Measurements from ENCODE around the gene ZNF423. TPM values are rescaled to one million over a fixed set of nuclear protein-coding genes. Genes with fewer than 3 reads are reported as not detected.
A peak's percentile ranks its signal among the peaks of the same experiment; 100 is the strongest.

The ZNF423 gene
- total RNA-seq, 1 donor from 2014 or later, result 10.6 TPM

- H3K4me3 ChIP-seq (ENCODE audit: insufficient read depth, low read depth, low read length), result no peak overlapping the region
- TF ChIP-seq EZH2 (IDR thresholded peaks at IDR 0.05; ENCODE audit: insufficient read depth, low read length), result no peak
- TF ChIP-seq, protein P1, sequence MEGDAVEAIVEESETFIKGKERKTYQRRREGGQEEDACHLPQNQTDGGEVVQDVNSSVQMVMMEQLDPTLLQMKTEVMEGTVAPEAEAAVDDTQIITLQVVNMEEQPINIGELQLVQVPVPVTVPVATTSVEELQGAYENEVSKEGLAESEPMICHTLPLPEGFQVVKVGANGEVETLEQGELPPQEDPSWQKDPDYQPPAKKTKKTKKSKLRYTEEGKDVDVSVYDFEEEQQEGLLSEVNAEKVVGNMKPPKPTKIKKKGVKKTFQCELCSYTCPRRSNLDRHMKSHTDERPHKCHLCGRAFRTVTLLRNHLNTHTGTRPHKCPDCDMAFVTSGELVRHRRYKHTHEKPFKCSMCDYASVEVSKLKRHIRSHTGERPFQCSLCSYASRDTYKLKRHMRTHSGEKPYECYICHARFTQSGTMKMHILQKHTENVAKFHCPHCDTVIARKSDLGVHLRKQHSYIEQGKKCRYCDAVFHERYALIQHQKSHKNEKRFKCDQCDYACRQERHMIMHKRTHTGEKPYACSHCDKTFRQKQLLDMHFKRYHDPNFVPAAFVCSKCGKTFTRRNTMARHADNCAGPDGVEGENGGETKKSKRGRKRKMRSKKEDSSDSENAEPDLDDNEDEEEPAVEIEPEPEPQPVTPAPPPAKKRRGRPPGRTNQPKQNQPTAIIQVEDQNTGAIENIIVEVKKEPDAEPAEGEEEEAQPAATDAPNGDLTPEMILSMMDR (IDR thresholded peaks at IDR 0.05; ENCODE audit: insufficient read depth, low read depth, low read length), result no peak
- no peak overlapping the region for H3K27ac Mint-ChIP-seq (ENCODE audit: unreplicated experiment)
- H3K4me3 Mint-ChIP-seq (ENCODE audit: unreplicated experiment), result no peak overlapping the region
- H3K79me2 ChIP-seq (ENCODE audit: insufficient read depth, low read length), result no peaks in the 10 kb centered on the region
- H4K20me1 ChIP-seq (ENCODE audit: insufficient read depth, low read length), result no peaks in the 10 kb centered on the region
- FAIRE-seq (peak; percentile 23), DNase-seq (ENCODE audit: low read depth) (no peak)
- H3K4me1 Mint-ChIP-seq (ENCODE audit: low read depth, unreplicated experiment), result no peaks in the 10 kb centered on the region
- H3K9me3 ChIP-seq (ENCODE audit: insufficient read depth, low read depth, low read length), result no peaks in the 10 kb centered on the region
- no peaks in the 10 kb centered on the region for H3K36me3 ChIP-seq (ENCODE audit: insufficient read depth, low read length)
- H3K27me3 Mint-ChIP-seq (ENCODE audit: low read depth, unreplicated experiment), result peaks cover 2% of the 10 kb centered on the region
- H3K27me3 ChIP-seq (ENCODE audit: insufficient read depth, low read length), result no peaks in the 10 kb centered on the region
- no peaks in the 10 kb centered on the region for H3K9me3 Mint-ChIP-seq (ENCODE audit: unreplicated experiment)
- no peak overlapping the region for H3K9ac ChIP-seq (ENCODE audit: low read length)
- H2AFZ ChIP-seq (ENCODE audit: low read depth, low read length), result no peak overlapping the region
- no peaks in the 10 kb centered on the region for H3K36me3 Mint-ChIP-seq (ENCODE audit: low read depth, unreplicated experiment)
- no peaks in the 10 kb centered on the region for H3K4me1 ChIP-seq (ENCODE audit: insufficient read depth, low read length)
- no peak overlapping the region for H3K4me2 ChIP-seq (ENCODE audit: low read length)
- H3K27ac ChIP-seq (ENCODE audit: low read depth, low read length), result no peak overlapping the region
These were observed 244.9 kb downstream of the ZNF423 start for GRCh38 chr16:49610983-49611382.

GRCh38 chr16:49608779-49609178 lies 247.1 kb downstream of the ZNF423 start:
- H3K36me3 ChIP-seq (ENCODE audit: insufficient read depth, low read length), result no peaks in the 10 kb centered on the region
- Mint-ChIP-seq H3K4me3 (ENCODE audit: unreplicated experiment) (no peak overlapping the region), H3K4me1 (ENCODE audit: low read depth, unreplicated experiment) (no peaks in the 10 kb centered on the region), H3K27me3 (ENCODE audit: low read depth, unreplicated experiment) (peaks cover 3% of the 10 kb centered on the region), H3K9me3 (ENCODE audit: unreplicated experiment) (no peaks in the 10 kb centered on the region), H3K27ac (ENCODE audit: unreplicated experiment) (peak overlapping the region; percentile 30), H3K36me3 (ENCODE audit: low read depth, unreplicated experiment) (peaks cover 4% of the 10 kb centered on the region)
- no peak overlapping the region for H2AFZ ChIP-seq (ENCODE audit: low read depth, low read length)
- H3K27me3 ChIP-seq (ENCODE audit: insufficient read depth, low read length), result no peaks in the 10 kb centered on the region
- no peak overlapping the region for H3K9ac ChIP-seq (ENCODE audit: low read length)
- H3K79me2 ChIP-seq (ENCODE audit: insufficient read depth, low read length), result no peaks in the 10 kb centered on the region
- FAIRE-seq, result peak; percentile 64
- H3K4me3 ChIP-seq (ENCODE audit: insufficient read depth, low read depth, low read length), result no peak overlapping the region
- no peaks in the 10 kb centered on the region for H4K20me1 ChIP-seq (ENCODE audit: insufficient read depth, low read length)
- TF ChIP-seq, protein P1 (IDR thresholded peaks at IDR 0.05; ENCODE audit: insufficient read depth, low read depth, low read length), result peak; percentile 67
- TF ChIP-seq EZH2 (IDR thresholded peaks at IDR 0.05; ENCODE audit: insufficient read depth, low read length), result no peak
- H3K4me2 ChIP-seq (ENCODE audit: low read length), result no peak overlapping the region
- H3K27ac ChIP-seq (ENCODE audit: low read depth, low read length), result no peak overlapping the region
- H3K9me3 ChIP-seq (ENCODE audit: insufficient read depth, low read depth, low read length), result no peaks in the 10 kb centered on the region
- peak; percentile 58 for DNase-seq (ENCODE audit: low read depth)
- H3K4me1 ChIP-seq (ENCODE audit: insufficient read depth, low read length), result no peaks in the 10 kb centered on the region

DNA sequence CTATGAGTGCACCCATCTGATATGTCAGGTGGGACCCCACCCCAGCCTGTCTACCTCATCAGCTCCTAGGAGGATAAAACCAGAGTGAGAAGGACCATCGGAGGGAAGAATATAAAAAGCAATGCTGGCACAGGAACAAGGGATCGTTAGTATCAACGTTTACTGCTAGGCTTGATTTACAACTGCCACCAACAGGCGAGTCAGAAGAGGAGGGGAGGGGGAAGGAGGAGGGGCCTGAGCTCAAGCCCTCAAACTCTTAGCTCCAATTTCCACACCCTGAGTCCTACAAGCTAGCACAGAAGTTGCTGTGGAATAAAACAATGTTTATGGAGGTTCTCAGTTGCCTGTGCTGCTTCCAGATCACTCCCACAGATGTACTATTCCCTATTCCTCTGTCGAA lies 247.8 kb downstream of the ZNF423 start:
- Histone ChIP-seq H4K20me1 (ENCODE audit: insufficient read depth, low read length) (no peaks in the 10 kb centered on the region), H3K27ac (ENCODE audit: low read depth, low read length) (no peak overlapping the region), H3K4me3 (ENCODE audit: insufficient read depth, low read depth, low read length) (no peak overlapping the region), H3K4me2 (ENCODE audit: low read length) (no peak overlapping the region), H3K9ac (ENCODE audit: low read length) (peak overlapping the region; percentile 8), H3K27me3 (ENCODE audit: insufficient read depth, low read length) (no peaks in the 10 kb centered on the region), H3K4me1 (ENCODE audit: insufficient read depth, low read length) (no peaks in the 10 kb centered on the region), H3K9me3 (ENCODE audit: insufficient read depth, low read depth, low read length) (no peaks in the 10 kb centered on the region), H3K79me2 (ENCODE audit: insufficient read depth, low read length) (no peaks in the 10 kb centered on the region), H3K36me3 (ENCODE audit: insufficient read depth, low read length) (no peaks in the 10 kb centered on the region), H2AFZ (ENCODE audit: low read depth, low read length) (no peak overlapping the region)
- H3K27ac Mint-ChIP-seq (ENCODE audit: unreplicated experiment), result no peak overlapping the region
- DNase-seq (ENCODE audit: low read depth) (no peak), FAIRE-seq (no peak)
- no peak for TF ChIP-seq EZH2 (IDR thresholded peaks at IDR 0.05; ENCODE audit: insufficient read depth, low read length)
- TF ChIP-seq, protein P1 (IDR thresholded peaks at IDR 0.05; ENCODE audit: insufficient read depth, low read depth, low read length), result no peak
- no peaks in the 10 kb centered on the region for H3K4me1 Mint-ChIP-seq (ENCODE audit: low read depth, unreplicated experiment)
- H3K9me3 Mint-ChIP-seq (ENCODE audit: unreplicated experiment), result no peaks in the 10 kb centered on the region
- peaks cover 4% of the 10 kb centered on the region for H3K36me3 Mint-ChIP-seq (ENCODE audit: low read depth, unreplicated experiment)
- H3K4me3 Mint-ChIP-seq (ENCODE audit: unreplicated experiment), result no peak overlapping the region
- H3K27me3 Mint-ChIP-seq (ENCODE audit: low read depth, unreplicated experiment), result peaks cover 3% of the 10 kb centered on the region

Measured in astrocyte (in vitro differentiated cells and primary cell).